NOMO-1 (cell line): ENCODE data around the gene COL23A1.

Source experiments
- DNase-seq, 2 experiments: peaks; one replicate each; lab custom pipeline; 2025; ENCODE audit not compliant: unreplicated experiment in 2 of 2; lab: John Stamatoyannopoulos, UW

COL23A1 gene

DNA sequence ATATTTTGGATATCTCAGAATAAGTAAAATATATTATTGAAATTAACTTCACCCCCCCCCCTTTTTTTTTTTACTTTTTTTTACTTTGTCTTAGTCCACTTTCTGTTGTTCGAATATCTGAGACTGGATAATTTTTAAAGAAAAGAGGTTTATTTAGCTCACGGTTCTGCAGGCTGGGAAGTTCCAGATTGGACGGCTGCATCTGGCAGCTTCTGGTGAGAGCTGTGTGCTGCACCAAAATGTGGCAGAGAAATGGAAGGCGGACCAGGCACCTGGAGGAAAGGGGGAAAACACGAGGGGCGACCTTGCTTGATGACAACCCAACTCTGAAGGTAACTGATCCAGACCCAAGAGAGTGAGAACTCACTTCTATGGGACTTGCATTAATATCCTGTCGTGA is 397.4 kb downstream of the COL23A1 start:
- no peak for DNase-seq

DNA sequence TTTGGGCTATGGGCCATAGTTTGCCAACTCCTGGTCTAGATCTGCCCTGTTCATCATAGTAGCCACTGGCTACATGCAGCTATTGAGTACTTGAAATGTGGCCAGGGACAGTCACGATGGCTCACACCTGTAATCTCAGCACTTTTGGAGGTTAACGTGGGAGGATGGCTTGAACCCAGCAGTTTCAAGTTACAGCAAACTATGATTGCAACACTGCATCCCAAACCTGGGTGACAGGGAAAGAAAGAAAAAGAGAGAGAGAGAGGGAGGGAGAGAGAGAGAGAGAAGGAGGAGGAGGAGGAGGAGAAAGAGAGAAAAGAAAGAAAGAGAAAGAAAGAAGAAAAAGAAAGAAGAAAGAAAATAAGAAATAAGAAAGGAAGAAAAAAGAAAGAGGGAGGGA is 397.9 kb downstream of the COL23A1 start:
- no peak for DNase-seq

- DNase-seq = no peak
Measured at GRCh38 chr5:178191661-178192060, 398.5 kb downstream of the COL23A1 start.

DNA sequence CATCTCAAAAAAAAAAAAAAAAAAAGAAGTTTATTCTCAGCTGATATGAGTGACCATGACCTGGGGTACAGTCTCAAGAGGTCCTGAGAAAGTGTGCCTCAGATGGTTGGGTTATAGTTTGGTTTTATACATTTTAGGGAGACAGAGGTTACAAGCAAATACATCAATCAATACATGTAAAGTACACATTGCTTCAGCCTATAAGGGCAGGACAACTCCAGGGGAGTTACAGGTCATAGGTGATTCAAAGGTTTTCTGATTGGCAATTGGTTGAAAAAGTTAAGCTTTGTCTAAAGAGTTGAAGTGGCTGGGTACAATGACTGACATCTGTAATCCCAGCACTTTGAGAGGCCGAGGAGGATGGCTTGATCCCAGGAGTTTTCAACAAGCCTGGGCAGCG is 400.8 kb downstream of the COL23A1 start:
- DNase-seq = no peak
